K562 (cell line): ENCODE results near the gene CDC23. TPM values are rescaled to one million over a fixed set of nuclear protein-coding genes. Genes with fewer than 3 reads are reported as not detected.

Experiments
- ATF6 ChIP-seq: sonication (generic); formaldehyde crosslinking; IDR thresholded peaks from 2 replicates; pipeline ENCODE4 v1.4.0; 2020; ENCODE audit warnings: mild to moderate bottlenecking, missing genetic modification reagents
- CBFA2T2 ChIP-seq: fragments of 450-650 bp; conservative IDR thresholded peaks from 2 replicates; pipeline ENCODE4 v1.6.1; 2017; ENCODE audit warnings: mild to moderate bottlenecking
- COPS2 ChIP-seq: fragments of 450-650 bp; conservative IDR thresholded peaks from 2 replicates; pipeline ENCODE4 v1.6.1; 2016; ENCODE audit warnings: mild to moderate bottlenecking, moderate library complexity
- CSDE1 ChIP-seq, 2 experiments: fragments of 450-650 bp; IDR thresholded peaks; 2 replicates each; pipeline ENCODE4 v1.6.1; 2016; ENCODE audit warnings: mild to moderate bottlenecking in 1 of 2
- E4F1 ChIP-seq: fragments of 250-450 bp; sonication (Bioruptor Pico); IDR thresholded peaks from 2 replicates; pipeline ENCODE4 v1.5.0; 2021; ENCODE audit warnings: mild to moderate bottlenecking, borderline replicate concordance
- ERF ChIP-seq: fragments of 450-650 bp; formaldehyde crosslinking; IDR thresholded peaks from 2 replicates; pipeline ENCODE4 v1.4.0; 2020; ENCODE audit warnings: mild to moderate bottlenecking, mixed read lengths
- ETV1 ChIP-seq: fragments of 450-650 bp; conservative IDR thresholded peaks from 2 replicates; pipeline ENCODE4 v1.6.1; 2016; ENCODE audit warnings: missing genetic modification characterization, control low read depth, low read depth, missing compliant biosample characterization
- HSF4 ChIP-seq: fragments of 250-450 bp; sonication (Bioruptor Pico); IDR thresholded peaks from 2 replicates; pipeline ENCODE4 v2.1.2; 2022; ENCODE audit warnings: mild to moderate bottlenecking, moderate library complexity, borderline replicate concordance
- ILF3 ChIP-seq: fragments of 450-650 bp; IDR thresholded peaks from 2 replicates; pipeline ENCODE4 v1.6.1; 2018; ENCODE audit warnings: antibody characterized with exemption, mild to moderate bottlenecking, moderate library complexity, borderline replicate concordance
- MEF2D ChIP-seq: conservative IDR thresholded peaks from 2 replicates; pipeline ENCODE4 v1.6.1; 2016; ENCODE audit warnings: low read depth, missing genetic modification characterization, missing compliant biosample characterization
- SMARCE1 ChIP-seq: fragments of 450-650 bp; IDR thresholded peaks from 2 replicates; pipeline ENCODE4 v1.7.1; 2016; ENCODE audit warnings: mild to moderate bottlenecking
- TEAD2 ChIP-seq: fragments of 450-650 bp; IDR thresholded peaks from 2 replicates; pipeline ENCODE4 v1.6.1; 2016; ENCODE audit warnings: missing genetic modification characterization, control low read depth, missing compliant biosample characterization
- VEZF1 ChIP-seq: fragments of 200-800 bp; sonication (Bioruptor generic); IDR thresholded peaks from 2 replicates; pipeline ENCODE4 v1.6.1; 2017; ENCODE audit warnings: missing genetic modification characterization, missing compliant biosample characterization
- ZBTB33 ChIP-seq: sonication (generic); formaldehyde crosslinking; IDR thresholded peaks from 2 replicates; pipeline ENCODE4 v1.8.1; 2023; ENCODE audit warnings: mild to moderate bottlenecking, missing genetic modification reagents
- ZFP1 ChIP-seq: fragments of 450-650 bp; formaldehyde crosslinking; IDR thresholded peaks from 2 replicates; pipeline ENCODE4 v1.4.0; 2020; ENCODE audit warnings: mild to moderate bottlenecking, mixed read lengths
- ZNF41 ChIP-seq: fragments of 250-450 bp; sonication (Bioruptor Pico); conservative IDR thresholded peaks from 2 replicates; pipeline ENCODE4 v1.4.0; 2020; ENCODE audit warnings: mild to moderate bottlenecking
- ZNF766 ChIP-seq: fragments of 200-800 bp; sonication (Bioruptor generic); conservative IDR thresholded peaks from 2 replicates; pipeline ENCODE4 v1.6.1; 2016; ENCODE audit warnings: missing genetic modification characterization, missing compliant biosample characterization
- polyA plus RNA-seq, 8 experiments: library from polyadenylated mRNA; depleted of rRNA in 4 of 8; stranded (reverse) in 5 of 8; unstranded in 3 of 8; fragments of >200 nt; fragmentation: Nextera tagmentation in 2 of 8; fragmentation: Illumina TruSeq in 1 of 8; extraction: Ambion mirVana in 2 of 8; extraction: Trizol in 1 of 8; gene quantifications; 2 replicates each; pipeline versions ENCODE4 v1.2.1 to v1.2.3, GENCODE V29; 2011 to 2014; ENCODE audit warnings: inconsistent platforms in 1 of 8, missing spikeins in 1 of 8
- total RNA-seq, 7 experiments: library from RNA; depleted of rRNA in 6 of 7; stranded (reverse); fragments of >200 nt in 6 of 7; fragmentation: Illumina TruSeq in 2 of 7; extraction: Trizol in 2 of 7; gene quantifications; 2 replicates each; pipeline versions ENCODE4 v1.2.1 to v1.2.3, GENCODE V29; 2011 to 2021; ENCODE audit warnings: low replicate concordance in 1 of 7

Gene CDC23
- total and polyA plus RNA-seq, 9 of the 15 experiments (the other 6 are each of a cell fraction or from before 2014, with no cell fraction given) = 34.5 to 157 (median 65.5) TPM

- TF ChIP-seq ZFP1 (CRISPR knock-in tag) (no peak), COPS2 (no peak), ZBTB33 (CRISPR knock-in tag) (peak; percentile 57), TEAD2 (tag) (peak; percentile 63; the same call in 1 of the 2 replicates), HSF4 (no peak), CSDE1 (IDR thresholded peaks at IDR 0.05) (no peak), ETV1 (tag) (no peak), ILF3 (no peak), ZNF766 (peak; percentile 48; the same call in 1 of the 2 replicates), E4F1 (CRISPR knock-in tag) (no peak), ATF6 (CRISPR knock-in tag) (no peak; the same call in 1 of the 2 replicates), ZNF41 (CRISPR knock-in tag) (0 out of 2 replicates have a peak, but pooled peaks have one; percentile 6), SMARCE1 (no peak), MEF2D (tag) (no peak), ERF (no peak), CBFA2T2 (no peak), VEZF1 (CRISPR knock-in tag) (peak; percentile 43; the same call in 1 of the 2 replicates)
Measured at GRCh38 chr5:138178516-138179276, 34.4 kb downstream of the CDC23 start, which contains the start of the genes BRD8 and KIF20A (continued).
